H1 (cell line): ENCODE data around the gene CACNG1. TPM values are rescaled to one million over a fixed set of nuclear protein-coding genes. Genes with fewer than 3 reads are reported as not detected.

Source experiments
- CBX5 ChIP-seq: fragments of 300-800, 300-1000 bp; sonication (generic); IDR thresholded peaks from 2 replicates; pipeline ENCODE4 v1.7.1; 2016; ENCODE audit warnings: antibody characterized with exemption, low read length, low read depth
- CHD2 ChIP-seq: IDR thresholded peaks from 2 replicates; pipeline ENCODE4 v1.6.1; 2012; ENCODE audit warnings: low read length, improper control_type of control experiment
- E2F6 ChIP-seq: IDR thresholded peaks from 2 replicates; pipeline ENCODE4 v1.6.1; 2012; ENCODE audit warnings: inconsistent platforms
- EGR1 ChIP-seq: IDR thresholded peaks from 2 replicates; pipeline ENCODE4 v1.6.1; 2011; ENCODE audit warnings: low read depth, low read length, borderline replicate concordance
- EP300 ChIP-seq, 2 experiments: IDR thresholded peaks; 1 replicate in 1 of 2; 2 replicates in 1 of 2; pipeline ENCODE4 v1.6.1; 2011 to 2012; ENCODE audit warnings: low read depth in 2 of 2, low read length in 2 of 2, mild to moderate bottlenecking in 2 of 2, borderline replicate concordance in 1 of 2, inconsistent platforms in 1 of 2, moderate library complexity in 1 of 2
- JUN ChIP-seq: IDR thresholded peaks from 2 replicates; pipeline ENCODE4 v1.6.1; 2011; ENCODE audit warnings: low read depth, mild to moderate bottlenecking, improper control_type of control experiment, low read length
- JUND ChIP-seq: IDR thresholded peaks from 2 replicates; pipeline ENCODE4 v1.6.1; 2011; ENCODE audit warnings: mild to moderate bottlenecking, improper control_type of control experiment, low read length
- KDM5A ChIP-seq: fragments of 200-600 bp; IDR thresholded peaks from 2 replicates; pipeline ENCODE4 v1.7.1; 2012; ENCODE audit warnings: mild to moderate bottlenecking, low read length, inconsistent platforms, mixed read lengths
- POU5F1 ChIP-seq: IDR thresholded peaks from 2 replicates; pipeline ENCODE4 v1.6.1; 2011; ENCODE audit warnings: low read depth, mild to moderate bottlenecking, low read length, moderate library complexity
- TBP ChIP-seq: IDR thresholded peaks from 2 replicates; pipeline ENCODE4 v1.6.1; 2011; ENCODE audit warnings: low read depth, low read length, improper control_type of control experiment
- polyA plus RNA-seq, 7 experiments: library from polyadenylated mRNA; depleted of rRNA in 3 of 7; stranded (reverse) in 5 of 7; unstranded in 2 of 7; fragments of >200 nt in 5 of 7; fragments of 200-250 nt in 2 of 7; gene quantifications; 1 replicate in 5 of 7; 2 replicates in 1 of 7; 4 replicates in 1 of 7; pipeline versions ENCODE4 v1.2.1 to v1.2.3, GENCODE V29; 2011 to 2013; ENCODE audit warnings: missing spikeins in 2 of 7, mixed read lengths in 2 of 7
- total RNA-seq: library from RNA; stranded (reverse); fragmentation: NEBNext Ultra II Directional; extraction: Animal tissue kit (Norgen Biotek cat#: 25700); gene quantifications from 2 replicates; pipeline ENCODE4 v1.2.1, GENCODE V29; 2021
- TF ChIP-seq, protein P1 (sequence below): fragments of 300-600 bp; sonication (generic); IDR thresholded peaks from 2 replicates; pipeline ENCODE4 v1.7.1; 2012; ENCODE audit warnings: low read length, moderate library complexity, mild to moderate bottlenecking, inconsistent platforms; ENCODE audit not compliant: insufficient replicate concordance

CACNG1 gene
- total and polyA plus RNA-seq, 2 of the 8 experiments (the other 6 are each of a cell fraction or from before 2014, with no cell fraction given) = not detected

DNA sequence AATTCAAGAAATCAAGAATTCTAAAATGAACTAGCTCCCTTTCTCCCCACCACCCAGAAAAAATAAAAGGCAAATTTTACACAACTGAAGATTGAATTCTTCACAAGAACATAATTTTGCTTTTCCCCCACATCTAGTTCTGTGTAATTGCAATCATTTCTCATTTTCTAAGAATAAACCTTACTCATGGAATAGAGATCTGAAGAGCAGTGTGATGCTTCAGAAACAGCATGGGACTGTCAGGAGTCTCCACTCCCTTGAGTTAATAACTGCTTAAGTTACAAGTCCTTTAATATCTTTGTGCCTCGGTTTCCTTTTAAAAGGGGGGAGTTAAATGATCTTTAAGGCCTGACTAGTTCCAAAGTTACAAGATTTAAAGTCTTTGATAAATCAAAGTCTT, 53.7 kb downstream of the CACNG1 start (continued):
- TF ChIP-seq, protein P1, sequence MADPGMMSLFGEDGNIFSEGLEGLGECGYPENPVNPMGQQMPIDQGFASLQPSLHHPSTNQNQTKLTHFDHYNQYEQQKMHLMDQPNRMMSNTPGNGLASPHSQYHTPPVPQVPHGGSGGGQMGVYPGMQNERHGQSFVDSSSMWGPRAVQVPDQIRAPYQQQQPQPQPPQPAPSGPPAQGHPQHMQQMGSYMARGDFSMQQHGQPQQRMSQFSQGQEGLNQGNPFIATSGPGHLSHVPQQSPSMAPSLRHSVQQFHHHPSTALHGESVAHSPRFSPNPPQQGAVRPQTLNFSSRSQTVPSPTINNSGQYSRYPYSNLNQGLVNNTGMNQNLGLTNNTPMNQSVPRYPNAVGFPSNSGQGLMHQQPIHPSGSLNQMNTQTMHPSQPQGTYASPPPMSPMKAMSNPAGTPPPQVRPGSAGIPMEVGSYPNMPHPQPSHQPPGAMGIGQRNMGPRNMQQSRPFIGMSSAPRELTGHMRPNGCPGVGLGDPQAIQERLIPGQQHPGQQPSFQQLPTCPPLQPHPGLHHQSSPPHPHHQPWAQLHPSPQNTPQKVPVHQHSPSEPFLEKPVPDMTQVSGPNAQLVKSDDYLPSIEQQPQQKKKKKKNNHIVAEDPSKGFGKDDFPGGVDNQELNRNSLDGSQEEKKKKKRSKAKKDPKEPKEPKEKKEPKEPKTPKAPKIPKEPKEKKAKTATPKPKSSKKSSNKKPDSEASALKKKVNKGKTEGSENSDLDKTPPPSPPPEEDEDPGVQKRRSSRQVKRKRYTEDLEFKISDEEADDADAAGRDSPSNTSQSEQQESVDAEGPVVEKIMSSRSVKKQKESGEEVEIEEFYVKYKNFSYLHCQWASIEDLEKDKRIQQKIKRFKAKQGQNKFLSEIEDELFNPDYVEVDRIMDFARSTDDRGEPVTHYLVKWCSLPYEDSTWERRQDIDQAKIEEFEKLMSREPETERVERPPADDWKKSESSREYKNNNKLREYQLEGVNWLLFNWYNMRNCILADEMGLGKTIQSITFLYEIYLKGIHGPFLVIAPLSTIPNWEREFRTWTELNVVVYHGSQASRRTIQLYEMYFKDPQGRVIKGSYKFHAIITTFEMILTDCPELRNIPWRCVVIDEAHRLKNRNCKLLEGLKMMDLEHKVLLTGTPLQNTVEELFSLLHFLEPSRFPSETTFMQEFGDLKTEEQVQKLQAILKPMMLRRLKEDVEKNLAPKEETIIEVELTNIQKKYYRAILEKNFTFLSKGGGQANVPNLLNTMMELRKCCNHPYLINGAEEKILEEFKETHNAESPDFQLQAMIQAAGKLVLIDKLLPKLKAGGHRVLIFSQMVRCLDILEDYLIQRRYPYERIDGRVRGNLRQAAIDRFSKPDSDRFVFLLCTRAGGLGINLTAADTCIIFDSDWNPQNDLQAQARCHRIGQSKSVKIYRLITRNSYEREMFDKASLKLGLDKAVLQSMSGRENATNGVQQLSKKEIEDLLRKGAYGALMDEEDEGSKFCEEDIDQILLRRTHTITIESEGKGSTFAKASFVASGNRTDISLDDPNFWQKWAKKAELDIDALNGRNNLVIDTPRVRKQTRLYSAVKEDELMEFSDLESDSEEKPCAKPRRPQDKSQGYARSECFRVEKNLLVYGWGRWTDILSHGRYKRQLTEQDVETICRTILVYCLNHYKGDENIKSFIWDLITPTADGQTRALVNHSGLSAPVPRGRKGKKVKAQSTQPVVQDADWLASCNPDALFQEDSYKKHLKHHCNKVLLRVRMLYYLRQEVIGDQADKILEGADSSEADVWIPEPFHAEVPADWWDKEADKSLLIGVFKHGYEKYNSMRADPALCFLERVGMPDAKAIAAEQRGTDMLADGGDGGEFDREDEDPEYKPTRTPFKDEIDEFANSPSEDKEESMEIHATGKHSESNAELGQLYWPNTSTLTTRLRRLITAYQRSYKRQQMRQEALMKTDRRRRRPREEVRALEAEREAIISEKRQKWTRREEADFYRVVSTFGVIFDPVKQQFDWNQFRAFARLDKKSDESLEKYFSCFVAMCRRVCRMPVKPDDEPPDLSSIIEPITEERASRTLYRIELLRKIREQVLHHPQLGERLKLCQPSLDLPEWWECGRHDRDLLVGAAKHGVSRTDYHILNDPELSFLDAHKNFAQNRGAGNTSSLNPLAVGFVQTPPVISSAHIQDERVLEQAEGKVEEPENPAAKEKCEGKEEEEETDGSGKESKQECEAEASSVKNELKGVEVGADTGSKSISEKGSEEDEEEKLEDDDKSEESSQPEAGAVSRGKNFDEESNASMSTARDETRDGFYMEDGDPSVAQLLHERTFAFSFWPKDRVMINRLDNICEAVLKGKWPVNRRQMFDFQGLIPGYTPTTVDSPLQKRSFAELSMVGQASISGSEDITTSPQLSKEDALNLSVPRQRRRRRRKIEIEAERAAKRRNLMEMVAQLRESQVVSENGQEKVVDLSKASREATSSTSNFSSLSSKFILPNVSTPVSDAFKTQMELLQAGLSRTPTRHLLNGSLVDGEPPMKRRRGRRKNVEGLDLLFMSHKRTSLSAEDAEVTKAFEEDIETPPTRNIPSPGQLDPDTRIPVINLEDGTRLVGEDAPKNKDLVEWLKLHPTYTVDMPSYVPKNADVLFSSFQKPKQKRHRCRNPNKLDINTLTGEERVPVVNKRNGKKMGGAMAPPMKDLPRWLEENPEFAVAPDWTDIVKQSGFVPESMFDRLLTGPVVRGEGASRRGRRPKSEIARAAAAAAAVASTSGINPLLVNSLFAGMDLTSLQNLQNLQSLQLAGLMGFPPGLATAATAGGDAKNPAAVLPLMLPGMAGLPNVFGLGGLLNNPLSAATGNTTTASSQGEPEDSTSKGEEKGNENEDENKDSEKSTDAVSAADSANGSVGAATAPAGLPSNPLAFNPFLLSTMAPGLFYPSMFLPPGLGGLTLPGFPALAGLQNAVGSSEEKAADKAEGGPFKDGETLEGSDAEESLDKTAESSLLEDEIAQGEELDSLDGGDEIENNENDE = no peak
- TF ChIP-seq JUND (no peak), TBP (no peak), POU5F1 (no peak), JUN (no peak), EGR1 (no peak), CHD2 (no peak), CBX5 (no peak), KDM5A (no peak), EP300 (IDR thresholded peaks at IDR 0.05; ENCODE audit: borderline replicate concordance in 1 of 2, low read depth in 2 of 2, low read length in 2 of 2) (no peak), E2F6 (no peak)
